ENCODE results near the gene SCRG1.

DNA sequence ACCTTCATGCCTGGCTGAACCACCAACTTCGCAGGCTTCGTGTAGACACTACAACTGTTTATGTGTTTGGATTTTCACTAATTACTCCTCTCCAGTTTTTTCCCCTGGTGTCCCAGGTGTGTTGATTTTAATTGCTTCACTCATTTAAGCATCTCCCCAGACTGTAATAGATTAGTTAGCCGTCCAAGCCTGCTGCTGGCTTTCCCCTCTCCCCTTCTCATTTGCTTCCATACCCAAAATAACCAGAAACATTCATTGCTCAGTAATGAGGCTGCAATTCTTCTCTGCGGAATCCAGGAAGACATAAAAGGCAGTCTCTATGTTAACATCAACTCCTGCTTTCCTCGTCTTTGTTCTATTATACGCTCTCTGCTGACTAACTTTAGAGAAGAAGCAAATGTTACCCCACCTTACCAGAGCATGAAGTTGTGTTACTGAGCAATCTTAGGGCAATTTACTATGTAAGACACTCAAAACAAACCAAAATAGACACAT lies 37.9 kb upstream of the SCRG1 start:
- TF ChIP-seq, protein P1, sequence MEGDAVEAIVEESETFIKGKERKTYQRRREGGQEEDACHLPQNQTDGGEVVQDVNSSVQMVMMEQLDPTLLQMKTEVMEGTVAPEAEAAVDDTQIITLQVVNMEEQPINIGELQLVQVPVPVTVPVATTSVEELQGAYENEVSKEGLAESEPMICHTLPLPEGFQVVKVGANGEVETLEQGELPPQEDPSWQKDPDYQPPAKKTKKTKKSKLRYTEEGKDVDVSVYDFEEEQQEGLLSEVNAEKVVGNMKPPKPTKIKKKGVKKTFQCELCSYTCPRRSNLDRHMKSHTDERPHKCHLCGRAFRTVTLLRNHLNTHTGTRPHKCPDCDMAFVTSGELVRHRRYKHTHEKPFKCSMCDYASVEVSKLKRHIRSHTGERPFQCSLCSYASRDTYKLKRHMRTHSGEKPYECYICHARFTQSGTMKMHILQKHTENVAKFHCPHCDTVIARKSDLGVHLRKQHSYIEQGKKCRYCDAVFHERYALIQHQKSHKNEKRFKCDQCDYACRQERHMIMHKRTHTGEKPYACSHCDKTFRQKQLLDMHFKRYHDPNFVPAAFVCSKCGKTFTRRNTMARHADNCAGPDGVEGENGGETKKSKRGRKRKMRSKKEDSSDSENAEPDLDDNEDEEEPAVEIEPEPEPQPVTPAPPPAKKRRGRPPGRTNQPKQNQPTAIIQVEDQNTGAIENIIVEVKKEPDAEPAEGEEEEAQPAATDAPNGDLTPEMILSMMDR (IDR thresholded peaks at IDR 0.05), result no peak
- no peak for TF ChIP-seq RFX5 (IDR thresholded peaks at IDR 0.05)
- no peak for TF ChIP-seq HDAC2 (IDR thresholded peaks at IDR 0.05)

Measured in A549 (cell line).